ENCODE results near the gene RPS2.
"Not testable (repeated sequence)": the region's sequence is repeated elsewhere in the genome, so short reads cannot be mapped to it uniquely, and the experiment has no call there.

Gene RPS2

GRCh38 chr16:1971796-1972489 lies 7.3 kb upstream of the RPS2 start, which contains the start of gene TBL3:
TBL3 (plus strand) TSS chr16:1972053; CDS start chr16:1972165, 112 bp downstream.
- in situ Hi-C loops (cut with MboI; ENCODE audit: low pct_unique_long_range_greater_than_20kb, low sequenced_read_pairs, unreplicated experiment): no loop called here
- TF ChIP-seq, protein P1, sequence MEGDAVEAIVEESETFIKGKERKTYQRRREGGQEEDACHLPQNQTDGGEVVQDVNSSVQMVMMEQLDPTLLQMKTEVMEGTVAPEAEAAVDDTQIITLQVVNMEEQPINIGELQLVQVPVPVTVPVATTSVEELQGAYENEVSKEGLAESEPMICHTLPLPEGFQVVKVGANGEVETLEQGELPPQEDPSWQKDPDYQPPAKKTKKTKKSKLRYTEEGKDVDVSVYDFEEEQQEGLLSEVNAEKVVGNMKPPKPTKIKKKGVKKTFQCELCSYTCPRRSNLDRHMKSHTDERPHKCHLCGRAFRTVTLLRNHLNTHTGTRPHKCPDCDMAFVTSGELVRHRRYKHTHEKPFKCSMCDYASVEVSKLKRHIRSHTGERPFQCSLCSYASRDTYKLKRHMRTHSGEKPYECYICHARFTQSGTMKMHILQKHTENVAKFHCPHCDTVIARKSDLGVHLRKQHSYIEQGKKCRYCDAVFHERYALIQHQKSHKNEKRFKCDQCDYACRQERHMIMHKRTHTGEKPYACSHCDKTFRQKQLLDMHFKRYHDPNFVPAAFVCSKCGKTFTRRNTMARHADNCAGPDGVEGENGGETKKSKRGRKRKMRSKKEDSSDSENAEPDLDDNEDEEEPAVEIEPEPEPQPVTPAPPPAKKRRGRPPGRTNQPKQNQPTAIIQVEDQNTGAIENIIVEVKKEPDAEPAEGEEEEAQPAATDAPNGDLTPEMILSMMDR (IDR thresholded peaks at IDR 0.05; ENCODE audit: extremely low read depth, insufficient read depth, missing control alignments): no peak
- peak; percentile 98 for DNase-seq (ENCODE audit: low spot score)

- in situ Hi-C loops (cut with MboI; ENCODE audit: low pct_unique_long_range_greater_than_20kb, low sequenced_read_pairs, unreplicated experiment): no loop called here
- no peak for DNase-seq (ENCODE audit: low spot score)
- TF ChIP-seq, protein P1 (IDR thresholded peaks at IDR 0.05; ENCODE audit: extremely low read depth, insufficient read depth, missing control alignments): no peak
Observed at GRCh38 chr16:1968146-1968953, 3.7 kb upstream of the RPS2 start.

DNA sequence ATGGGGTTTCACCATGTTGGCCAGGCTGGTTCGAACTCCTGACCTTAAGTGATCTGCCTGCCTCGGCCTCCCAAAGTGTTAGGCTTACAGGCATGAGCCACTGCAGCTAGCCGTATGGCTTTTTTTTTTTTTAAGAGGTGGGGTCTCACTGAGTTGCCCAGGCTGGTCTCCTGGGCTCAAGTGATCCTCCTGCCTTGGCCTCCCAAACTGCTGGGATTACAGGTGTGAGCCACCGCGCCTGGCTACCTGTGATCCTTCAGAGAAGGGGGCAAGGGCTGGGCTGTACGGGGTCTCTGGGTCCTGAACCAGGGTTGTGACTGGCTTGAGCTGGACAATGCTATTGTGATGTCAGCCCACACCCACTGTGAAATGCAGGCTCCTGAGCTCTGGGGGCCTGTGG lies 1.8 kb upstream of the RPS2 start, which contains the start of gene RNF151:
RNF151 (plus strand) TSS at position 397 of the 400 bp plus-strand sequence. CDS start 26 bp downstream, outside the sequence.
- TF ChIP-seq, protein P1 (IDR thresholded peaks at IDR 0.05; ENCODE audit: extremely low read depth, insufficient read depth, missing control alignments): no peak
- in situ Hi-C loops (cut with MboI; ENCODE audit: low pct_unique_long_range_greater_than_20kb, low sequenced_read_pairs, unreplicated experiment): no loop called here
- no peak for DNase-seq (ENCODE audit: low spot score)

- no peak for DNase-seq (ENCODE audit: low spot score)
Observed at GRCh38 chr16:1965396-1966001, 873 bp upstream of the RPS2 start.

DNA sequence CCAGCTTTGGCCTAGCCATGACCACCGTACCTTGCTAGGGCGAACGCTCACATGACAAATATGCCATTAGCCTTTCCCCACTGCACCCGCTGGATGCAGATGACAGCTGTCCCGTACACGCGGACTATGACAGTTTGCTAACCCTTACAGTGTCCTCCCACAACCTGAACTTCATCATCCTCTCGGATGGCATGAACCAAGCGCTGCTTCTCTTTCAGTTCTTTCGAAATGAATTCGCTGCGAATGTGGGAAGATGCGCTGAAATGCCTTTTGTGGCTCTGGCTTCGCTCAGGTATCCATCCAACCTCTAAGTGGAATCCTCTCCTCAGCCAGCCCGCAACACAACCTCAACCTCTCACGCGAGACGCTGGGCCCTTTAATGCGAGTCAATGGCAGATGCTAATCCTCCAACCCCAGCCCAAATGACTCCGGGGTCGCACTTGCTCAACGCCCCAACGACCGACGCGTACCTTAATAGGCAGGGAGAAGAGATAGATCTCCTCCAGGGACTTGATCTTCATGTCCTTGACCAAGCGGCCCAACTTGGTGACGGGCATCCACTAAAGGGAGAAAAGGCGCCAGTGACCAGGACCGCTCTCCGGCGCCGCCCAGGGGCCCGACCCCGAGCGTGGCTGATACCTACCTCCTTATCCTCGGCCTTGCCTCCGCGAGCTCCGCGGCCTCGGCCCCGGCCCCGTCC lies 670 bp downstream of the RPS2 start:
- TF ChIP-seq, protein P1 (IDR thresholded peaks at IDR 0.05; ENCODE audit: extremely low read depth, insufficient read depth, missing control alignments): peak; percentile 23
- DNase-seq (ENCODE audit: low spot score): no peak

More at GRCh38 chr16:1965396-1966001, 873 bp upstream of the RPS2 start:
- TF ChIP-seq, protein P1 (IDR thresholded peaks at IDR 0.05; ENCODE audit: extremely low read depth, insufficient read depth, missing control alignments): no peak
- in situ Hi-C loops (cut with MboI; ENCODE audit: low pct_unique_long_range_greater_than_20kb, low sequenced_read_pairs, unreplicated experiment): no loop called here

DNA sequence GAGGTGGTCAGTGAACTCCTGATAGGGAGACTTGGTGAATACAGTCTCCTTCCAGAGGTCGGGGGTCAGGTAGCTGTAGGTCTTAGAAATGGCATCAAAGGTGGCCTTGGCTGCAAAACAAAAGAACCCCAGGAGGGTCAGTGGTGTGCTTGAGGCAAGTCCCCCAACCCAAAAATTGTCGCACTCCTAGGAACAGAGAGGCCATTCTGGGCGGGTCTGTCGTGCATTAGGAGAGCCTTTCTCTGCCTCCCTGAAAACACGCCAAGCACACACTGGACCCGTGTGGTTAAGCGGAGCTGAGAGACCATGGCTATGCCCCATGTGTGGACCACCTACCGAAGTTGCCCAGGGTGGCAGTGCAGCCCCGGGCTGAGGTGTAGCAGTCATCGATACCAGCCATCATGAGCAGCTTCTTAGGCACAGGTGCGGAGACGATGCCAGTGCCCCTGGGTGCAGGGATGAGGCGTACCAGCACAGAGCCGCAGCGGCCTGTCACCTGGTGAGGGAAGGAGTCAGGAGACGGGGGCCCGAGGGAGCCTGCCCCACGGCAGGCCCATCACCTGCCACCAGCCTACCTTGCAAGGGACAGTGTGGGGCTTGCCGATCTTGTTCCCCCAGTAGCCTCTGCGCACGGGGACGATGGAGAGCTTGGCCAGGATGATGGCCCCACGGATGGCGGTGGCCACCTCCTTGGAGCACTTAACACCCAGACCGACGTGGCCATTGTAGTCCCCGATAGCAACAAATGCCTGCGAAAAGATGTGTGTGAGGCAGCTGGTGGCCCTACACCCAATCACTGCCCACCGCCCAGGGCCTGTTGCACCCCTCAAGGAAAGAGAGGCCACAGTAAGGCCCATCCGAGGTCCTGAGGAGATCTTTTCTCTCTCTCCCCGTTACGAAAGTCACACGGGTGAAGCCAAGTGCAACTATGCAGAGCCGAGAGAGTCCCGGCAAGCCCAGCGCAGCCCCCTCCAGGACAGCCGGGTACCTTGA lies 2.2 kb downstream of the RPS2 start:
- DNase-seq (ENCODE audit: low spot score); in situ Hi-C loops (cut with MboI; ENCODE audit: low pct_unique_long_range_greater_than_20kb, low sequenced_read_pairs, unreplicated experiment): not testable (repeated sequence)

More for the DNA sequence above, 670 bp downstream of the RPS2 start:
- in situ Hi-C loops (cut with MboI; ENCODE audit: low pct_unique_long_range_greater_than_20kb, low sequenced_read_pairs, unreplicated experiment): no loop called here

Measured in GM13977 (cell line).